Colonic mucosa (tissue), 4 donors: ENCODE data around the gene ACTG2. TPM values are rescaled to one million over a fixed set of nuclear protein-coding genes. Genes with fewer than 3 reads are reported as not detected.

Source experiments
- DNase-seq: peaks from one replicate; pipeline ENCODE4 v3.0.0-alpha.2; 2020
- H3K27ac ChIP-seq: fragments of 200-600 bp; one replicate; pipeline ENCODE4 v1.8.0; 2021
- H3K27me3 ChIP-seq: fragments of 200-600 bp; one replicate; pipeline ENCODE4 v1.8.0; 2021
- H3K36me3 ChIP-seq: fragments of 200-600 bp; one replicate; pipeline ENCODE4 v1.8.0; 2021
- H3K4me1 ChIP-seq: fragments of 200-600 bp; one replicate; pipeline ENCODE4 v1.8.0; 2021; ENCODE audit warnings: mild to moderate bottlenecking
- H3K4me3 ChIP-seq: fragments of 200-600 bp; one replicate; pipeline ENCODE4 v1.8.0; 2021
- H3K9ac ChIP-seq, 2 donors: one replicate each; pipeline ENCODE4 v1.7.0; 2013; ENCODE audit warnings: control low read depth in 2 of 2, low read depth in 2 of 2, low read length in 2 of 2
- H3K9me3 ChIP-seq: fragments of 200-600 bp; one replicate; pipeline ENCODE4 v1.8.0; 2021
- intact Hi-C: fragments of 100-400 bp; cut with DNase I; formaldehyde crosslinking; loops from one replicate; pipeline ENCODE4 v1.14.1; 2022
- total RNA-seq, 2 donors: library from RNA; stranded (reverse); fragmentation: NEBNext Ultra II Directional in 1 of 2; extraction: Animal tissue kit (Norgen Biotek cat#: 25700) in 1 of 2; gene quantifications; one replicate each; pipeline ENCODE4 v1.2.1, GENCODE V29; 2021
- TF ChIP-seq, protein P1 (sequence below): fragments of 200-600 bp; IDR thresholded peaks from one replicate; pipeline ENCODE4 v1.8.0; 2022; ENCODE audit warnings: antibody characterized with exemption, mild to moderate bottlenecking
- donor health status: healthy.
- donor health status: DM: no; HTN: no; CAD: no.
- donor health status: DM: no; HTN: no; CAD: no.

ACTG2 gene
- total RNA-seq, 2 donors from 2014 or later = 25.4 to 1,198 TPM

DNA sequence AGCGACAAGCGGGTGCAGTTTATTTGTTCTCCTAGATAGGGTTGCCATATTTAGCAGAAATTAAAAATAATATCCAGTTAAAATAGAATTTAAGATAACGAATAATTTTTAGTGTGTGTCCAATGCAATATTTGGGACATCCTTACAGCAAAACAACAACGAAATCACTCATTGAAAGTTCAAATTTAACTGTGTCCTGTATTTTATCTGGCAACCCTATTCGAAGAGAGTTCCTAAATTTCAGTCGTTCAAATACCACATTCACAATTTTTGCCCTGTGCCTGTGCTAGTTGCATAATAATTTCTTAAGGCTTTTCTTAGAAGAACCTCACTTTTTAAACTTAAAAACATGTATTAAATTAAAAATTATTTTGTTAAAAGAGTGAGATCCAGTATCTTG is 34.5 kb downstream of the ACTG2 start:
- Histone ChIP-seq H3K27ac (peak overlapping the region; percentile 96), H3K4me3 (peak overlapping the region; percentile 75), H3K4me1 (peaks cover 12% of the 10 kb centered on the region), H3K9me3 (no peaks in the 10 kb centered on the region), H3K36me3 (no peaks in the 10 kb centered on the region), H3K9ac (peak overlapping the region; percentile 89 to 97), H3K27me3 (no peaks in the 10 kb centered on the region)
- DNase-seq = no peak
- intact Hi-C loops = loop anchor here (5.0 to 10.0 kb wide), 2 partner anchors 55 to 103 kb away; partner anchors contain the start of genes STAMBP and TET3
- TF ChIP-seq, protein P1, sequence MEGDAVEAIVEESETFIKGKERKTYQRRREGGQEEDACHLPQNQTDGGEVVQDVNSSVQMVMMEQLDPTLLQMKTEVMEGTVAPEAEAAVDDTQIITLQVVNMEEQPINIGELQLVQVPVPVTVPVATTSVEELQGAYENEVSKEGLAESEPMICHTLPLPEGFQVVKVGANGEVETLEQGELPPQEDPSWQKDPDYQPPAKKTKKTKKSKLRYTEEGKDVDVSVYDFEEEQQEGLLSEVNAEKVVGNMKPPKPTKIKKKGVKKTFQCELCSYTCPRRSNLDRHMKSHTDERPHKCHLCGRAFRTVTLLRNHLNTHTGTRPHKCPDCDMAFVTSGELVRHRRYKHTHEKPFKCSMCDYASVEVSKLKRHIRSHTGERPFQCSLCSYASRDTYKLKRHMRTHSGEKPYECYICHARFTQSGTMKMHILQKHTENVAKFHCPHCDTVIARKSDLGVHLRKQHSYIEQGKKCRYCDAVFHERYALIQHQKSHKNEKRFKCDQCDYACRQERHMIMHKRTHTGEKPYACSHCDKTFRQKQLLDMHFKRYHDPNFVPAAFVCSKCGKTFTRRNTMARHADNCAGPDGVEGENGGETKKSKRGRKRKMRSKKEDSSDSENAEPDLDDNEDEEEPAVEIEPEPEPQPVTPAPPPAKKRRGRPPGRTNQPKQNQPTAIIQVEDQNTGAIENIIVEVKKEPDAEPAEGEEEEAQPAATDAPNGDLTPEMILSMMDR = no peak

DNA sequence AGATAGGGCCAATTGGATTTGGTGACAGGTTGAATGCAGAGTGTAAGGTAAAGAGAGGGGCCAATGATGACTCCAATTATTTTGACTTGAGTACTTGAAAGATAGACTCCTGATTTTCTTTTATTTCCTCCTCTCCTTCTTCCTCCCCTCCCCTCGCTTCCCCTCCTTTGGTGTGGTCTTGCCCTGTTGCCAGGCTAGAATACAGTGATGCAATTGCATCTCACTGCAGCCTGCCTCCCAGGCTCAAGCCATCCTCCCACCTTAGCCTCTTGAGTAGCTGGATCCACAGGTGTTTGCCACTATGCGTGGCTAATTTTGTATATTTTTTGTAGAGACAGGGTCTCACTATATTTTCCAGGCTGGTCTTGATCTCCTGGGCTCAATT is 36.1 kb downstream of the ACTG2 start:
- Histone ChIP-seq H3K9me3 (no peaks in the 10 kb centered on the region), H3K27ac (peak overlapping the region; percentile 96)
- intact Hi-C loops = loop anchor here (5.0 to 10.0 kb wide), 2 partner anchors 53 to 104 kb away; partner anchors contain the start of genes STAMBP and TET3

DNA sequence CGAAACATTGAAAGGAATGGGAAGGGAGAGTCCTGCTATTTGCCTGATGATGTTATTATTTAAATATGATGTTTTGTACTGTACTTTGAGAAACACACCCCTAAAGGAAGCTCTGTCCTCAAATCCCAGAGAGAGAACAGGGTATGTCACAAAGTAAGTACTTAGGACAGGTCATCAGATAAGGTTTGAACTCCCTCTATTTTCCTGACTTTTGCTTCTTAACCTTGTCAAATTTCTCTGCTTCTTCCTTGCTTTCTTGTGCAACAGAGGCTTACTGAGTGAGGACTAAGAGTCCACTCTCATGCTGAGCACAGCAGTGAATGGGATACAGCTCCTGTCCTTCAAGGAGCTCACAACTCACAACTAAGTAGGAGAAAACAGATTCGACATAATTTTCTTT is 37.6 kb downstream of the ACTG2 start:
- Histone ChIP-seq H3K27ac (no peak overlapping the region), H3K9ac (no peak overlapping the region), H3K27me3 (no peaks in the 10 kb centered on the region), H3K4me3 (no peak overlapping the region), H3K9me3 (no peaks in the 10 kb centered on the region), H3K36me3 (no peaks in the 10 kb centered on the region), H3K4me1 (peaks cover 12% of the 10 kb centered on the region)
- no peak for DNase-seq
- intact Hi-C loops = no loop called here
- TF ChIP-seq, protein P1 = no peak

More for the DNA sequence above, 36.1 kb downstream of the ACTG2 start:
- H3K27me3 ChIP-seq = no peaks in the 10 kb centered on the region
- peak; percentile 58 for DNase-seq
- H3K9ac ChIP-seq = peak overlapping the region in 1 of 2 donors; percentile 51
- H3K4me1 ChIP-seq = peaks cover 12% of the 10 kb centered on the region
- TF ChIP-seq, protein P1 = no peak
- H3K4me3 ChIP-seq = no peak overlapping the region
- H3K36me3 ChIP-seq = no peaks in the 10 kb centered on the region

DNA sequence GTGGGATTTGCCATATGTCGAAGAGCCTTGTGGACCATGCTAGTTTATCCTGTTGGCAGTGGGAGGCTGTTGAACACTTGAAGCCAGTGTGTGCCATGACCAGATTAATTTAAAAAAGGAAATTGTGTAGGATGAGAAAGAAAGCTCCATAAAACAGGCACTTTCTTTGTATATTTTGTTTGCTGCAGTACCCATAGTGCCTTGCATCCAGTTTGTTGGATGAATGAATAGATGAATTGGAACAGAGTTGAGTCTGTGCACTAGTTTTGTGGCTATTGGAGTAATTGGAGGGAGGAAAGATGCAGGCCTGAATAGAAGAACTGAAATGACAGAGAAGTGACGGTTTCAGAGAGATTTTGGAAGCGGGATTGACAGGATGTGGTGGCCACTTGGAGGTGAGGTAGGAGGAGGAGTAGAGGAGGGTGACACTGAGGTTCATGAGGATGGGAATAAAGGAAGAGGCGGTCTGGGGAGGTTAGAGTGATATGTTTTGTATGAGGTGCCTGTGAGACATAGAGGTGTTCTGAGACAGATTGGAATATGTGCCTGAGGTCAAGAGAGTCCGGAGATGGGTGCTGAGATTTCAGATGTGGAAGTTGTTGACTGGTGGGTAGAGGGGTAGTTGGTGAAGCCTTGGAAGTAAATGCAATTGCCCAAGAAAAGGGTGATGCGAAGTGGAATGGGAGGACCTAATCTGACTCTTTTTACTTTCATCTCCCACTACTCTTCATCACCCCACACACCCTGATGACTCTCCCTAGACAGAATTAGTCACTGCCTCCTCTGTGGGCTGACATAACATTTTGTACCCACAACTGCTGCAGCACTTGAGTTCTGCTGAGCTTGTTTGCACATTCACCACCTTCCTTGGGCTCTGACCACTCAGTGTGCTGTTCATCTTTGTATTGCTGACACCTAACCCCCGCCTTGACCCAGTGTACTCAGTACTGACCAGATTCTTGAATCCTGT is 39.0 kb downstream of the ACTG2 start:
- Histone ChIP-seq H3K9ac (no peak overlapping the region), H3K27me3 (no peaks in the 10 kb centered on the region), H3K9me3 (no peaks in the 10 kb centered on the region), H3K4me1 (peaks cover 12% of the 10 kb centered on the region), H3K36me3 (no peaks in the 10 kb centered on the region), H3K4me3 (no peak overlapping the region), H3K27ac (no peak overlapping the region)
- DNase-seq = no peak
- TF ChIP-seq, protein P1 = no peak
- intact Hi-C loops = no loop called here

DNA sequence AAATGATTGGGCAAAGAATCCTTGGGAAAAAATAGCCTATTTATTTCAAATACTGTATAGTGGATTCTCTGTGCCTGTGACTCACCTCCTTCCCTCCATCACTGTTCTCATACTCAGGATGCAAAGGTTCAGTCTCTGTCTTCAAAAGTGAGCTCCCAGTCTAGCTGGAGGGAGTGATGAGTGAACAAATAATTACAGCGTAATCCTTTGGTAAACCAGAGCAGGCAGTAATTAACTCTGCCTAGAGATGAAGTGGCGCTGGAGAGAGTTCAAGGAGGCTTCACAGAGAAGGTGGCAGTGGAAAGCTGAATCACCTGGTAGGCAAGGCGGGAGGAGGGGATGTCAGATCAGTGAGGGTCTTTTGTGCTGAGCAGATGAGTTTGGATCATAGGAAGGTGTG is 40.4 kb downstream of the ACTG2 start:
- no peak overlapping the region for H3K9ac ChIP-seq
- intact Hi-C loops = no loop called here
- H3K27me3 ChIP-seq = no peaks in the 10 kb centered on the region
- DNase-seq = no peak
- H3K27ac ChIP-seq = no peak overlapping the region
- H3K9me3 ChIP-seq = no peaks in the 10 kb centered on the region
- no peaks in the 10 kb centered on the region for H3K36me3 ChIP-seq
- TF ChIP-seq, protein P1 = no peak
- H3K4me1 ChIP-seq = peaks cover 12% of the 10 kb centered on the region
- H3K4me3 ChIP-seq = no peak overlapping the region
